Activated T-cell treated with anti-CD3 and anti-CD28 coated beads for 4 hours (primary cell): ENCODE measurements around the gene CABLES1.
"Not testable (repeated sequence)": the region's sequence is repeated elsewhere in the genome, so short reads cannot be mapped to it uniquely, and the experiment has no call there.

Experiments
- DNase-seq: peaks from one replicate; pipeline ENCODE4 v3.0.0-alpha.2; 2020

CABLES1 gene

DNA sequence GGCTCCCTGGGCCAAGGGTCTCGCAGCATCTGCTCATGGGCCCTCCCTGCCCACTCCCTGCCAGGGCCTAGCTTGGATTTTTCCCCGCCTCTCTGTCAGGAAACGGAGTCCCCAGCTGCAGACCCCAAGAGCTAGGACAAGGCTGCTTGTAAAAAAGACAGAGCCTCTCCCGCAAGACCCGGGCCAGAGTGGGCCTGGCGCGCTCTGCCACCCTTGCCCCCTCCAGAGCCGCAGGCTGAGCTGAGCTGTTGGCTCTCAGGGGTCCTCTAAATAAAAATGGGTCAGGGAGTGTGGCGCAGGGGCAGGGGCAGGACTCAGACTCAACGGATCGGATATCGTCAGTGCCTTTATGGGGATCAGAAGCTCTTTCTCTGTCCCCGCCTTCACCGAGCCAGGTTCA lies 112.6 kb downstream of the CABLES1 start:
- DNase-seq, result no peak

DNA sequence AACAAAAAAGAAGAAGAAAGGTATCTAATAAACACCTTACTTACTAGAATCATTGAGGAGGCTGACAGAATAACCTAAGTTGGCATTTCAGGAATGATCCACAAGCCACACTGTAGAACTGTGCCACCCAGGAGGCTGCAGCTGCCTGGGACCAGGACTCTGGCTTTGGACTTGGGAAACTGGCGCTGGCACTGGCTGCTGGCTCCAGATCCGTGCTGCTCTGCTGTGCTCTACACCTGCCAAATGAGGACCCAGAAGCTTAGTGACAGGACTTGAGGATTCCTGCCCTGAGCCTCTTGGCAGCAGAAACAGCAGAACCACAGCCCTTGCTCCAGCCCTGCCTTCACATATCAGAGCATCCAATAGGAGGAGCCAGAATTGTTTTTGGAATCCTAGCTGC lies 113.5 kb downstream of the CABLES1 start:
- DNase-seq, result no peak

DNA sequence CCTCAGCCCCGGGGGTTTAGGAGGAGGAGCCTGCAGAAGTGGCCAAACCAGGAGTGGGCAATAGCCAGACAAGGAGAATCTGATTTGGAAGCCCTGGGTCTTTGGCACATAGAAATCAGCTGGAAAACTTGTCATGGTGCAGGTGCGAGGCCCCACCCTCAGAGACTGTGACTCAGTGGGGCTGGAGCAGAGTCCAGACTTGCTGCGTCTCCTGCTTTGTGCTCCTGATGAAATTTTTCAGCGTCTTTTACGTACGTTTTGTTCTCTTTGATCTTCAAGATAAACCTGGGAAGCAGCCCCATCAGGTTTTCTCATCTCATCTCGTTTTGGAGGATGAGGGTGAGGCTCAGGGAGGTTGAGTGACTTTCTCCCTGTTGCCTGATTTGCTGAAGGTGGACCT lies 114.1 kb downstream of the CABLES1 start:
- no peak for DNase-seq

DNA sequence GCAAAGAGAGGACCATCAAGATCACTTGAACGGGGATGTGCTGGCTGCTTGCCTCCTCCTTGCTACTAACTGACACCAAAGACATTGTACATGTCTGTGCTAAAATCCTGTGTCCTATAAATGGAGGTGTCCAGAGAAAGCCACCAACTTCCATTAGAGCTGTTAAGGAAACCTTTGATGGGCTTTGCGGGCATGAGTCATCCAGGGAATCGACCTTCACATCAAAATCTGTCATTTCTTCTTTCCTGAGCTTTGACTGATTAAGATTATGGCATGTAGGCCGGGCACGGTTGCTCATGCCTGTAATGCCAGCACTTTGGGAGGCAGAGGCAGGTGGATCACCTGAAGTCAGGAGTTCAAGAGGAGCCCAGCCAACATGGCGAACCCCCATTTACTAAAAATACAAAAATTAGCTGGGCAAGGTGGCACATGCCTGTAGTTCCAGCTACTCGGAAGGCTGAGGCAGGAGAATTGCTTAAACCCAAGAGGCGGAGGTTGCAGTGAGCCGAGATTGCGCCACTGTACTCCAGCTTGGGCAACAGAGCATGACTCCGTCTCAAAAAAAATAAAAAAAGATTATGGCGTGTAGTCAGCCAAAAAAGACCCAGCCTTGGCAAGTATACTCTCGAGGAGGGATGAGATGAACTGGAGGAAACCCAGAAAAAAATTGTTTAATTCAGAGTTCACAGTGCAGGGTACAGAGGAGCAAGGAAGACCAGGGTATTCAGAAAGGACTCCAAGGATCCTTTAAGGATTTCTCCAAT lies 115.8 kb downstream of the CABLES1 start:
- DNase-seq, result no peak

DNA sequence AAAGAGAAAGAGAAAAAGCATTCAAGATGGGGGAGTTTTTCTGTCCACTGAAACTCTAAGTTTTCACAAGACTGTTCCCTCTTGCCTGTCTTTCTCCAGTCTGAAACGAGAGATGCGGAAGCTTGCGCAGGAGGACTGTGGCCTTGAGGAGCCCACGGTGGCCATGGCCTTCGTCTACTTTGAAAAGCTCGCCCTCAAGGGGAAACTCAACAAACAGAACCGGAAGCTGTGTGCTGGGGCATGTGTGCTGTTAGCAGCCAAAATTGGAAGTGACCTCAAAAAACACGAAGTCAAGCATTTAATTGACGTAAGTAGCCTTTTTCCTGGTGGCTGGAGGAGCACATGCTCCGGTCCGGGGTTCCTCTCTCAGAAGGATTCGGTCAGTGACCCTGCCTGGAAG lies 118.3 kb downstream of the CABLES1 start:
- no peak for DNase-seq

DNA sequence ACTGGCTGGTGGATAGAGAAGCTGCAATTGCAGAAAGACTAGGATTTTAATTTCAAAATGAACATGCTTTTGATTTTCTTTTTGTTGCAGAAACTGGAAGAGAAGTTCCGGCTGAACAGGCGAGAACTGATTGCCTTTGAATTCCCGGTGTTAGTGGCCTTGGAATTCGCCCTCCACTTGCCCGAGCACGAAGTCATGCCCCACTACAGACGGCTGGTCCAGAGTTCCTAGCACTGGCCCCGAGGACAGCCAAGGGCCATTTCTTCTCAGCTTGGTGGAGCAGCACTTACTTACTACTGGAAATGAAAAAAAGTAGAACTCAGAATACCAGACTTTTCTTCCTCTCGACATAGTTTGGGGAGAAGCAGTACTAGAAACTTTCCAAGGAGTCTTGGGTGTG lies 121.9 kb downstream of the CABLES1 start:
- no peak for DNase-seq

DNA sequence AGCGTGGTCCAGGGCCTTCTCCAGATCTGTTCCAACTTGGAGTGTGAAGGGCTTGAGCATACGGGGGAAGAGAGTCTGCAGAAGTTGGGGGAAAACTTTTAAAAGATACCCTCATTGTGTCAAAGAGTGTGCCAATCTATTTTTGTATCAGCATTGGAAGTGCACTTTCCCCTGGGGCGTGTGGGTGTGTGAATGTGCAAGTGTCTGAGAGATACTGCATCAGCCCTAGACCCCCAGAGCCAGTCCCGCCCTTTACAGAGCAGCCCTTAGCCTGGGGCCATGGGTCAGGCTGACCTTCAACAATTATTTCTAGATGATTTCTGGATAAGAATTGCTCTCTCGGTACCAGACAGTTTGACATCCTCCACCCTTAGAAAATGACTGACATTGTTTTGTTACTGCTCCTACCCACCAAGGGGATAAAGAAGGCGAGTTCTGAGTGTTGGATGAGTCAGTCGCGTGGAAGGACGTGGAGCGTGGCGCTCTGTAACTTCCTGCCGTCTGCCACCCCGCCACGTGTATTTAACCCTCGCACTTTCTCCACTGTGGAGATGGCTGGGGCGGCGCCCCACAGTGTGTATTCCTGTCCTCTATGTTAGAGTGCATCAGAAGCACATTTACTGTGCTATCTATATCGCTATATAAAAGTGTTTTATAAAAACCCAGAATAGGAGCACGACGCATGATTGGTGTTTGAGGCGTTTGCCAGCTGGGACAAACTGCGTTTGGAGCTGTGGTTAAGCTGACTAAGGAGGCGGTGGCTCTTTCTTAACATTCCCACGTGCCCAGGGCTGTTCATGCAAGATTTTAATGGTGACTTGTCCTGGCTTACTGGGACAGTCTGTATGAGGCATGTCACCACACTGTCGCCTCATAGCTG lies 122.6 kb downstream of the CABLES1 start:
- DNase-seq, result no peak

DNA sequence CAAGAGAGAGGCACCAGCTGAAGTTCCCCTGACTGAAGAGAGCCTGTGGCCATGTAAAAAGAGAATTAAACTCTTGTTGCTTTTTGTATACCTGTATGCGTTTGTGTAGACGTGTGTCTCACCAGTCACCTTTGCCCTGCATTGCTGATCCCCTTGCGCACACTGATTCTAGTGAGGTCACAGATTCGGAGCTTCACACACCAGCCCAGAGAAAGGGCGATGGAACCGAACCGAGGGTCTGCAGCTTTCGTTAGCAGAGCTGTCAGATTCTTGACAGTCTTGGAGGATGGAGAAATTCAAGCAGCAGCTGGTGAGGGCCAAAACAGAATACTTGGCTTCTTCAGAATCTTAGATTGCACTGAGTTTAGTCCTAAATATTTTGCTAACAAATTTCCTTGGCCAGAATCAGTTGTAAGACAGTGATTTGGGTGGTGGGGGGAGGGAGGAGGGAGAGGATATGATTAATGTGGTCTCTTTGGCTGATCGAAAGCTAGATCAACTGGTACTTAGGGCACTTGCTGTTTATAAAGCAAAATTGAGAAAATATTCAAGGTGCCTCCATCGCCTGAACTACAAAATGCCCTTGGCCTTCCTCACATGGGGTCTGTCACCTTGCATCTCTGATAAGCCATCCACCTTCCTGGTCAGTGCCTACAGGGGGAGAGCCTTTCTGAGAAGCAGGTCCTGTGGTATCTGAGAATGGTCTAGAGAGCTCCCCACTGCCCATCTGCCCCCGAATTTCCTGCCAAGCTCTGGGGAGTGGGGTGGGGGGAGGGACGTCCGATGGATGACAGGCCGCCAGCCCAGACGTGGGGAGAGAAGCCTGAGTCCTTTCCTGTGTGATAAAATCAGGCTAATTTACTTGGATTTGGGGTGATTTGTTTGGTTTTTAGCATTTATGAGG lies 123.5 kb downstream of the CABLES1 start:
- DNase-seq, result no peak

DNA sequence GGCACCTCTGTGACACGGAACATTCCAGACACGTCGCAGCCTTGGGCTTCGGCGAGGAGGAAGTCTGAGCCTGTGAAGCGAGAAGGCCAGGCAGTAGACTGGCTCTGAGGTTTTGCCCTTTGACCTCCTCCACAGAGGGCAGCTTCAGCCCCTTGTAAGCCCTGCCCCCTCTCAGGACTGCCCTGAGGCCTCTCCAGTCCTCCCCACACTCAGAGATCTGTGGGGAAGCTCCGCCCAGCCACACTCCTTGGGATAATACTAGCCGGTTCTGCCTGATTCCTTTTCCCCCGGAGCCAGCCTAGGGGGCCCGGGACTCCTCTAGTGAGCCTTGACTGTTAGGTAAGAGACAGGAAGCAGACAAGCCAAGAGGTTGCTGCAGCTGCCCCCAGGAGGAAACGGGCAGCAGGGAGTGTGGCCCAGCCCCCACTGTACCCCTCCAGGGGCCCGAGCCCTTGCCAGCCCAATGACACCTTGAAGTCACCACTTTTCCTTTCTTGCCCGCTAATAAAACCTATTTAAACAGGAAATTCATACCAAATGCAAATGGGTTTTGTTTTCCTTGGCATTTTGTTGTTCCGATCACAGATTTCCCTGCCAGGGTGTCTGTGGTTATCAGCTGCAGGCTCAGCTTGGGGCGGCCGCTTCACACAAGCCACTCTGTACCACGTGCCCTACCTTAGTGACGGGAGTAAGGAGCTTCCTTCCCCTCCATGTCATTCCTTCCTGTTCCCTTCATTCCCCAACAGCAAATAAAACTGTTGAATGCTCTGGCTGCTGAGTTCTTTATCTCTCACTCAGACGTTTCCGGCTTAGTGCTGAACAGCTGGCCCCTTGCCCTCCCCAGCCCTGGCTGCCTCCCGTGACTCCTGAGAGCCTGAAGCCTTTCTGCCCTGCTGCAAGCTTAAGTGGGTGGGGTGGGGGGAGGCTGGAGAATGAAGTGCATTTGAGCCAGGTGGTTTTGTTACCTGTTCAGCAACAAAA lies 124.7 kb downstream of the CABLES1 start:
- DNase-seq, result no peak

DNA sequence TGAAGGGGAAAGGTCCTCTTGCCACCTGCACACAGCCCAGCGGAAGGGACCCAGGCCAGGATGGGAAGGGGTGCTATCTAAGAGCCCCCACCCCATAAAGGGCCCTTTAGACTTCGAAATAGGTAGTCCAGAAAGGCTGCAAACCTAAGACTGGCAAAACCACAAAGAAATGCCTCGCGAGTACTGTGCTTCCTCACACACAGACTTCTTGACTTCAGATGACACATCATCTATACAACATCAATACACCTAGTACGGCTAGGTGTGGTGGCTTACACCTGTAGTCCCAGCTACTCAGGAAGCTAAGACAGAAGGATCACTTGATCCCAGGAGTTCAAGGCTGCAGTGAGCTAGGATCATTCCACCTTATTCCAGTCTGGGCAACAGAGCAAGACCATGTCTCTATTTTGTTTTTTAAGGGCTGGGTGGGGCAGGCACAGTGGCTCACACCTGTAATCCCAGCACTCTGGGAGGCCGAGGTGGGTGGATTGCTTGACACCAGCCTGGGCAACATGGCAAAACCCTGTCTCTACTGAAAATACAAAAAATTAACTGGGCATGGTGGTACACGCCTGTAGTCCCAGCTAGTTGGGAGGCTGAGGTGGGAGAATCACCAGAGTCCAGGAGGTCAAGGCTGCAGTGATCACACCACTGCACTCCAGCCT lies 125.8 kb downstream of the CABLES1 start:
- no peak for DNase-seq

DNA sequence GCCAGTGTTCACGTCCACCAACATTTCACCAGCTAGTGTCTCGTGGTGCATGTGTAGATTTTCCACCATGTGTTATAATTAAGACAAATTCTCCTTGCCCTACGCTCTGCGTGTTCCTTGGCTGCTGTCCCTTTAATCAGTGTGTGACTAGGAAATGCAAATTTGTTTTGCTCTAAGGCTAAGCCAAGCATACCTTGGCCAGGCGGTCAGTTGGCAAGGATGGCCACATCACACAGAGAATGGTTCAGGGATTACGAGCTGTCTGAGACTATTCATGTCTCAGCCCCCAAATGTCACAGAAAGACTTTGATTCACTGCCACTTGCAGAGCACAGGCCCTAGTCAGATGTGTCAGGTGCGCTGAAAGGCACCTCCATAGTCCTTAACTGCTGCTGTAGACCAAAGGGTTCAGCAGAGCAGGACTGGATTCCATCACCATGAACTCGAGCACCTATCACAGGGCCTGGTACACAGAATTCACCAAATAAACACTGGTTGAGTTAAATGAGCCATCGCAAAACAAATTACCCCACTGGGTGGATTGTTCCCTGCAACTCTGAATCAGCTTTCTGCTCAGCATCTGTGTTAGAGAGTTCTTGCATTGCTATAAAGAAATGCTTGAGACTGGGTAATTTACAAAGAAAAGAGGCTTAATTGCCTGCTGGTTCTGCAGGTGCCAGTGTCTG lies 128.4 kb downstream of the CABLES1 start:
- DNase-seq, result no peak

DNA sequence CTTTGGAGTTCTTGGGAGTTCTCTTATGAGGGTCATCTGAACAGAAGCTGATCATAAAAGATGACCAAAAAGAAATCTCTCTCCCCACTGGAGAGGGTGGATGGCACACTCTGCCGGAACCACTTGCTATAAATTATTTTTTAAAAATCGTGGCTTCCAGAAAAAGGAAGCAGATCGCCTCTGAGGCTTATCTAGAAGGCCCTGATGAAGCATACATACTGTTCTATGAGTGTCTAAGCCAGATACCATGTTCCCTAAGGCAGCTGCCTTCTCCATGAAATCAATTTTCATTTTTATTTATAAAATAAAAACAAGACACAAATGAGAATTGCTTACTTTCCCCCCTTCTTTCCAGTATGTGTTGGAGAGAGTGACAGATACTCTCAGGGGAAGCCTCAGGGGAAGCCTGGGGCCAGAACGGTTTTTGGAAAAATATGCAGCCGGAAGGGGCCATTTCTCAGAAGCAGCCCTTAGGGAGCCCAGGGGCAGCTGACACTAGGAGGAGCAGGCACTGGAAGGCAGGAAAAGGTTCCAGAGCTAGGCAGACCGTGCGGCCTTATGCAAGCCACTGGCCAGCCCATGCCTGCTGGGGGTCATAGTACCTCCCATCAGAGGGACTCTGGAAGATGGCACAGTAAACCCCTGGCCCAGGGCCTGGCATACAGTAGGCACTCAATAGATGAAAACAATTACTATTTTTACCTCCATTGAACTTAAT lies 130.6 kb downstream of the CABLES1 start:
- no peak for DNase-seq

DNA sequence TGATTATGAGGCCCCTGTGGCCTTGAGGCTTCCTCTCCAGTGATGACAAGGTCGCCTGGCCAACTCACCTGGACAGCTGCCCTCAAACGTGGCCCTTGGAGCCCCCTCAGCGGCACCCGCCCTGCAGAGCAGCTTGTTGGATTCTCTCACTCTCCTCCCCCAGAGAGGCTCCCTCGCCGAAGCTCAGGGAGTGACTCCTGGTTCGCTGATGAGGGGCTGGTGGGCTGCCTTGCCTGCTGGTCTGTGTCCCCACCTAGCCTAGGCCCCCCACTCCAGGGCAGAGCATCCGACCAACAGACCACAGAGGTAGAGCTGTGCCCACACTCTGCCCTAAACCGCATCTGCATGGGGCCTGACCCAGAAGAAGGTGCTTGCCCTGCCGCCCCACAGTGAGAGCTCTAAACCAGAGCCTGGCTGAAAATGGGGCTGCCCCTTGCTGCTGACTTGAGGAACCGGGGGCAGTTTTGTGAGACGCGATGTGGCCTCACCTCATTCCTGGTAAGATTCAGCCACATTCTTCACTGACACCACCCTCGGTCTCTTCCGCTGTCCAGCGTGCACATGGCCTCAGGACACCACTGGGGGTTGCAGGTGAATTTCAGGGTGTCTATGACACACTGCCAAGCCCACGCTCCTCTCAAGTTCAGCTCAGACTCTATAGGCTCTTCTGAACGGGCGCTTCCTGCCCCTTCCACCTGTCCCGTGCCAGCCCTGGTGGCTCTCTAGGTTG lies 131.6 kb downstream of the CABLES1 start:
- DNase-seq, result no peak

DNA sequence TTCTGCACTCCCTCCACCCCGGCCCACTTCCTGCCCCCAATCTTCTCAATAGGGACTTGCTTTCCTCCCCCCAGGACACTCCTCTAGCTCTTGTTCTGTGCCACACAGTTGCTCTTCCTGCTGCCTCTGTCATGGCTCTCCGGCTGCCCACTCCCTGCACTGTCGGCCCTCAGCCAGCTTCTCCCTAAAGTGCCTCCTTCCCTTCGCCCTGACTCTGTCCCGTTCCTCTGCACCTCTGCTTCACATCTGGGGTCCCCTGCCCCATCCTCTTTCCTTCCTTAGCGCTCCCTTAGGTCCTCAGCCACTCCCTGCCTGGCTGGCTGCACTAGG lies 132.1 kb downstream of the CABLES1 start:
- DNase-seq, result no peak

DNA sequence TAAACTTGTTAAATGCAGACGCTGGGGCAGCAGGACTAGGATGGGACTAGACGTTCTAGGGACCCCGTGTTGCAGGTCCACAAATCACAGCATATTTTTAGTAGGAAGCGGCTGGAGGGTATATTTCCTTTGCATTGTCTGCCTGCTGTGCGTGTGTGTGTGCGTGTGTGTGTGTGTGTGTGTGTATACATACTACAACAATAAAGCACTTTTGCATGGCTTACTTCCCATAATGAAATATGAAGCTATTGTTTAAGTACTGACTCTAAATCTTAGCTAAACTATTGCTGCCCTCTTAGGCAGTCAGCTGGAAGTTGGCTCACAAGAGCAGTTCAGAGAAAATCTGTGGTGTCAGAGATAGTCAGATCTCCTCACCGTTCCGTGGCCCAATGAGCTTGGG lies 133.4 kb downstream of the CABLES1 start:
- DNase-seq, result no peak

DNA sequence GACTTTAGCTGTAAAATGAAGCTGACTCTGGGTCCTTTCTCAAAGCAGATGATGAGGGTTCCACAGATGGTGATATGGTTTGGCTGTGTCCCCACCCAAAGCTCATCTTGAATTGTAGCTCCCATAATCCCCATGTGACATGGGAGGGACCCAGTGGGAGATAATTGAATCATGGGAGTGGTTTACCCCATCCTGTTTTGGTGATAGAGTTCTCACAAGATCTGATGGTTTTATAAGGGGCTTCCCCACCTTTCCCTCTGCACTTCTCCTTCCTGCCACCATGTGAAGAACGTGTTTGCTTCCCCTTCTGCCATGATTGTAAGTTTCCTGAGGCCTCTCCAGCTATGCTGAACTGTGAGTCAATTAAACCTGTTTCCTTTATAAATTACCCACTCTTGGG lies 133.8 kb downstream of the CABLES1 start:
- DNase-seq, result not testable (repeated sequence)

DNA sequence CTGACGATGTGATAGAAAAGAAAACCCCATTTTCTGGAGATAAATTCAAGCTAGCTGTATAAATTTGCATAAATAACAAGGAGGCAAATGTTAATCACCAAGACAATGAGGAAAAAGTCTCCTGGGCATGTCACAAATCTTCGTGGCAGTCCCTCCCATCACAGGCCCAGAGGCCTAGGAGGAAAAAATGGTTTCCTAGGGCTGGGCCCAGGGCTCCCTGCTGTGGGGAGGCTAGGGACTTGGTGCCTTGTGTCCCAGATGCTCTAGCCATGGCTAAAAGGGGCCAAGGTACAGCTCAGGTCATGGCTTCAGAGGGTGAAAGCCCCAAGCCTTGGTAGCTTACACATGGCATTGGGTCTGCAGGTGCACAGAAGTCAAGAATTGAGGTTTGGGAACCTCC lies 134.6 kb downstream of the CABLES1 start:
- DNase-seq, result no peak

DNA sequence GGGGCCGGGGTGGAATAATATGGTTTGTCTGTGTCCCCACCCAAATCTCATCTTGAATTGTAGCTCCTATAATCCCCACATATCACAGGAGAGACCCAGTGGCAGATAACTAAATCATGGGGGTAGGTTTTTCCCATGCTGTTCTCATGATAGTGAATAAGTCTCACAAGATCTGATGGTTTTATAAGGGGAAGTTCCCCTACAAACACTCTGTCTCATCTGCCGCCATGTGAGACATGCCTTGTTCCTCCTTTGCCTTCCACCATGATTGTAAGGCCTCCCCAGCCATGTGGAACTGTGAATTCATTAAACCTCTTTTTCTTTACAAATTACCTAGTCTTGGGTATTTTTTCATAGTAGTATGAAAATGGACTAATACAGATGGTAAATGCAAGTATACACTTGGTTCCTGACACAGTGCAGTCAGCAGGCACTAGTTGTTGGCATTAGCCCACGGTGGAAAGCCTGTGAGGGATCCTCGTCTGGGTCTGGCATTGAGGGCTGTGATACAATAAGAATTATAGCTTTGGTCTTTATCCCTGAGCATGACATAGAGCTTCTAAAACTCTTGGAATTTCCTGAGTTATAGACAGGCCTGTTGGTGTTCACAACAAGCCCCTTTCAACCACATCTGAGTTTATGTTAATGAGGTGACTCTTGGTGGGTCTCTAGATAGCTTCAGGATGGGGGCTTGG lies 135.8 kb downstream of the CABLES1 start:
- no peak for DNase-seq
